ENCODE results near the gene CEMP1. TPM values are rescaled to one million over a fixed set of nuclear protein-coding genes. Genes with fewer than 3 reads are reported as not detected.

Gene CEMP1
- total RNA-seq, 6 donors from 2014 or later, result 0.91 to 17.0 (median 5.4) TPM

DNA sequence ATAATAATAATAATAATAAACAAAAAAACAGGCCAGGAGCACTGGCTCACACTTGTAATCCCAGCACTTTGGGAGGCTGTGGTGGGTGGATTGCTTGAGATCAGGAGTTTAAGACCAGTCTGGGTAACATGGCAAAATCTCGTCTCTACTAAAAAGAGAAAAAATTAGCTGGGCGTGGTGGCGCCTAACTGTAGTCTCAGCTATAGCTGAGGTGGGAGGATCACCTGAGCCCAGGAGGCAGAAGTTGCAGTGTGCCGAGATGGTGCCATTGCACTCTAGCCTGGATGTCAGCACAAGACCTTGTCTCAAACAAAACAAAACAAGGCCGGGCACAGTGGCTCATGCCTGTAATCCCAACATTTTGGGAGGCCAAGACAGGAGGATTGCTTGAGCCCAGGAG, 36.2 kb downstream of the CEMP1 start:
- no peaks in the 10 kb centered on the region for H3K9me3 ChIP-seq
- DNase-seq, result no peak
- no peak for ATAC-seq (ENCODE audit: low FRiP score in 2 of 2)
- no peak for TF ChIP-seq POLR2AphosphoS5 (IDR thresholded peaks at IDR 0.05)
- TF ChIP-seq POLR2A (IDR thresholded peaks at IDR 0.05), result no peak
- TF ChIP-seq CTCF (IDR thresholded peaks at IDR 0.05), result no peak
- no peak for TF ChIP-seq EP300 (IDR thresholded peaks at IDR 0.05)
- WGBS, 2 donors, result 75 to 90% methylated on average over 5 of the region's 5 CpGs
- H3K27me3 ChIP-seq, result no peaks in the 10 kb centered on the region
- H3K36me3 ChIP-seq, result peaks cover 0 to 50% (median 20%) of the 10 kb centered on the region in 4 donors
- peaks cover 19 to 50% (median 41%) of the 10 kb centered on the region in 4 donors for H3K4me1 ChIP-seq
- no peak overlapping the region for H3K4me3 ChIP-seq
- peak overlapping the region in 2 of 4 donors; percentile 30 to 69 for H3K27ac ChIP-seq

- TF ChIP-seq EP300 (IDR thresholded peaks at IDR 0.05) (peak; percentile 58 to 97 (median 88)), CTCF (IDR thresholded peaks at IDR 0.05) (no peak), POLR2AphosphoS5 (IDR thresholded peaks at IDR 0.05) (peak in 1 of 2 donors; percentile 45)
- H3K4me3 ChIP-seq, result no peak overlapping the region
- H3K9me3 ChIP-seq, result no peaks in the 10 kb centered on the region
- peaks cover 19 to 46% (median 39%) of the 10 kb centered on the region in 4 donors for H3K4me1 ChIP-seq
- H3K36me3 ChIP-seq, result peaks cover 0 to 50% (median 18%) of the 10 kb centered on the region in 4 donors
- H3K27me3 ChIP-seq, result no peaks in the 10 kb centered on the region
- peak overlapping the region; percentile 30 to 69 (median 44) for H3K27ac ChIP-seq
- no peak for ATAC-seq (ENCODE audit: low FRiP score in 2 of 2)
- peak in 1 of 2 donors; percentile 84 for DNase-seq
- WGBS, 2 donors, result 70 to 93% methylated on average over 5 of the region's 5 CpGs
Observed at GRCh38 chr16:2494616-2495015, 36.6 kb downstream of the CEMP1 start.

- DNase-seq (peak in 1 of 2 donors; percentile 78), ATAC-seq (ENCODE audit: low FRiP score in 2 of 2) (peak; percentile 7 to 72)
- Histone ChIP-seq H3K4me1 (peaks cover 18 to 36% (median 29%) of the 10 kb centered on the region in 4 donors), H3K9me3 (no peaks in the 10 kb centered on the region), H3K4me3 (no peak overlapping the region), H3K36me3 (peaks cover 0 to 41% (median 15%) of the 10 kb centered on the region in 4 donors), H3K27ac (peak overlapping the region in 3 of 4 donors; percentile 31 to 69 (median 58)), H3K27me3 (no peaks in the 10 kb centered on the region)
- TF ChIP-seq EP300 (IDR thresholded peaks at IDR 0.05), result no peak
- peak in 1 of 4 donors; percentile 37 for TF ChIP-seq POLR2A (IDR thresholded peaks at IDR 0.05)
- 63 to 76% methylated on average over 6 of the region's 6 CpGs for WGBS, 2 donors
Observed at GRCh38 chr16:2493605-2494004, 37.6 kb downstream of the CEMP1 start.

- H3K27ac ChIP-seq, result peak overlapping the region in 1 of 4 donors; percentile 69
- DNase-seq (peak in 1 of 2 donors; percentile 30), ATAC-seq (ENCODE audit: low FRiP score in 2 of 2) (no peak)
- WGBS, 2 donors, result 77 to 87% methylated on average over 13 of the region's 13 CpGs
- peaks cover 8 to 34% (median 23%) of the 10 kb centered on the region in 4 donors for H3K4me1 ChIP-seq
- no peak overlapping the region for H3K4me3 ChIP-seq
- H3K9me3 ChIP-seq, result no peaks in the 10 kb centered on the region
- no peak for TF ChIP-seq EP300 (IDR thresholded peaks at IDR 0.05)
- no peaks in the 10 kb centered on the region for H3K27me3 ChIP-seq
- peaks cover 0 to 29% (median 14%) of the 10 kb centered on the region in 4 donors for H3K36me3 ChIP-seq
Observed at GRCh38 chr16:2492292-2492691, 38.9 kb downstream of the CEMP1 start.

DNA sequence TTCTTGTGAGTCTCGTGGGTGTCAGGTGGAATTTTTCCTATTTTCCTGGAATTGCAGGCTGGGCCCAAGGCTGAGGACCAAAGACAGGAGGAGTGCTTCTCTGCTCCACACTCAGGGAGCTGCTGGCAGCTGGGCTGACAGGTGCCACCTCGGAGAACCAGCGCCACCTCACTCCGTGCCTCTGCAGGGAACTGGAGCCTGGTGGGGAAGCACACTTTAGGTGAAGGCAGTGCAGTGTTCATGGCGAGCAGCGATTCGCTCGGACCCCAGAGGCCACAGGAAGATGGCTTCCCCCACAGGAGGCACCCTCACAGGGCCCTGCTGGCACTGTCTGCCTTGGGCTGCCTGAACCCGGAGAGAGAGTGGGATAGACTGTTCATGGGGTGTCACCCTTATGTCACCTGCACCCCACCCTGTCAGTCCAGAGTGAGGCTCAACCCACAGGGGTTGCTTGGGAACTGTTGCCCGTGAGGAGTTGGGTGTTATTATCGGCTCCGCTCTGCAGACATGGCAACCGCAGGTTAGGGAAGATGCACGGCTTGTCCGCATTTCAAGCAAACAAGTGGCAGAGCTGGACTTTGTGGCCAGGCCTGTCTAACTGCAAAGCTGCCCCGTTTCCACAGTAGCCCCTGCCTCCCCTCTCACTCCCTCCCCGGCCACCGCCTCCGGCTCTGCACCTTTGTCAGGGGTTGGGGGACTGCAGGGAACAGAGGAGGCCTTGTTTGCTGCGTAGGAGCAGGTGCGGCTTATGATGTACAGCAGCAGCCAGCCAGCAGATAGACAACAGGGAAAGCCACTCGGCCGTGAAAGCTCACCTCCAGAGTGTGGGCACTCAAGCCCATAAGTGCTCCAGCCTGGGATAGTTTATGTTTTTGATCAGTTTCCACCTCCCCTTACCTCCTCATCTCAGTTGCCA, 40.8 kb downstream of the CEMP1 start:
- peaks cover 20 to 39% (median 32%) of the 10 kb centered on the region in 4 donors for H3K4me1 ChIP-seq
- peak overlapping the region in 1 of 4 donors; percentile 3 for H3K27ac ChIP-seq
- DNase-seq (peak in 1 of 2 donors; percentile 58), ATAC-seq (ENCODE audit: low FRiP score in 2 of 2) (no peak)
- H3K27me3 ChIP-seq, result no peaks in the 10 kb centered on the region
- TF ChIP-seq CTCF (IDR thresholded peaks at IDR 0.05) (no peak), EP300 (IDR thresholded peaks at IDR 0.05) (no peak), POLR2A (IDR thresholded peaks at IDR 0.05) (no peak), POLR2AphosphoS5 (IDR thresholded peaks at IDR 0.05) (no peak)
- peaks cover 0 to 14% (median 3%) of the 10 kb centered on the region in 4 donors for H3K36me3 ChIP-seq
- no peaks in the 10 kb centered on the region for H3K9me3 ChIP-seq
- WGBS, 2 donors, result 87 to 92% methylated on average over 10 to 23 of the region's 23 CpGs
- no peak overlapping the region for H3K4me3 ChIP-seq
